NB4 (cell line): ENCODE data around the gene MYLK.

ENCODE experiments used
- DNase-seq: peaks from one replicate; pipeline ENCODE4 v3.0.0; 2010; ENCODE audit warnings: low read depth
- H3K4me3 ChIP-seq: one replicate; pipeline ENCODE4 v1.5.1; 2011; ENCODE audit warnings: mild to moderate bottlenecking, low read depth, low read length, moderate library complexity
- MYC ChIP-seq: IDR thresholded peaks from 2 replicates; pipeline ENCODE4 v1.6.1; 2011; ENCODE audit warnings: low read depth, low read length
- POLR2A ChIP-seq: IDR thresholded peaks from 2 replicates; pipeline ENCODE4 v1.6.1; 2011; ENCODE audit warnings: mild to moderate bottlenecking; ENCODE audit not compliant: insufficient read length; ENCODE audit errors: extremely low read depth
- TF ChIP-seq, protein P1 (sequence below): IDR thresholded peaks from one replicate; pipeline ENCODE4 v1.5.1; 2012; ENCODE audit warnings: low read depth, low read length
- TF ChIP-seq, protein P2 (sequence below): IDR thresholded peaks from 2 replicates; pipeline ENCODE4 v1.6.1; 2011; ENCODE audit warnings: low read depth, low read length

The MYLK gene

DNA sequence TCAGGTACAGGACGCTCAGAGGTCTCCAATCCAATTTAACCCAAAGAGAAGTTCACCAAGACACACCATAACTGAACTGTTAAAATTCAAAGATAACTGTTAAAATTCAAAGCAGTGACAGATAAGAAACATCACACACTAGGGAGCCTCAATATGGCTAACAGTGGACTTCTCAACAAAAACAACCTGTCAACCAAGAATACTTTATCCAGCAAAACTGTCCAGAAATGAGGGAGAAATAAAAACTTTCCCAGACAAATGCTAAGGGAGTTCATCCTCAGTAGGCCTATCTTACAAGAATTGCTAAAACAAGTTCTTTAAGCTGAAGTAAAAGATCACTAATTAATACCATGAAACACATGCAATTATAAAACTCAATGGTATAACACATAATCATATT is 36.3 kb upstream of the MYLK start:
- DNase-seq = no peak
- no peak overlapping the region for H3K4me3 ChIP-seq
- TF ChIP-seq, protein P1, sequence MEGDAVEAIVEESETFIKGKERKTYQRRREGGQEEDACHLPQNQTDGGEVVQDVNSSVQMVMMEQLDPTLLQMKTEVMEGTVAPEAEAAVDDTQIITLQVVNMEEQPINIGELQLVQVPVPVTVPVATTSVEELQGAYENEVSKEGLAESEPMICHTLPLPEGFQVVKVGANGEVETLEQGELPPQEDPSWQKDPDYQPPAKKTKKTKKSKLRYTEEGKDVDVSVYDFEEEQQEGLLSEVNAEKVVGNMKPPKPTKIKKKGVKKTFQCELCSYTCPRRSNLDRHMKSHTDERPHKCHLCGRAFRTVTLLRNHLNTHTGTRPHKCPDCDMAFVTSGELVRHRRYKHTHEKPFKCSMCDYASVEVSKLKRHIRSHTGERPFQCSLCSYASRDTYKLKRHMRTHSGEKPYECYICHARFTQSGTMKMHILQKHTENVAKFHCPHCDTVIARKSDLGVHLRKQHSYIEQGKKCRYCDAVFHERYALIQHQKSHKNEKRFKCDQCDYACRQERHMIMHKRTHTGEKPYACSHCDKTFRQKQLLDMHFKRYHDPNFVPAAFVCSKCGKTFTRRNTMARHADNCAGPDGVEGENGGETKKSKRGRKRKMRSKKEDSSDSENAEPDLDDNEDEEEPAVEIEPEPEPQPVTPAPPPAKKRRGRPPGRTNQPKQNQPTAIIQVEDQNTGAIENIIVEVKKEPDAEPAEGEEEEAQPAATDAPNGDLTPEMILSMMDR = no peak
- TF ChIP-seq MYC = no peak
- TF ChIP-seq, protein P2, sequence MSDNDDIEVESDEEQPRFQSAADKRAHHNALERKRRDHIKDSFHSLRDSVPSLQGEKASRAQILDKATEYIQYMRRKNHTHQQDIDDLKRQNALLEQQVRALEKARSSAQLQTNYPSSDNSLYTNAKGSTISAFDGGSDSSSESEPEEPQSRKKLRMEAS = no peak
- no peak for TF ChIP-seq POLR2A

DNA sequence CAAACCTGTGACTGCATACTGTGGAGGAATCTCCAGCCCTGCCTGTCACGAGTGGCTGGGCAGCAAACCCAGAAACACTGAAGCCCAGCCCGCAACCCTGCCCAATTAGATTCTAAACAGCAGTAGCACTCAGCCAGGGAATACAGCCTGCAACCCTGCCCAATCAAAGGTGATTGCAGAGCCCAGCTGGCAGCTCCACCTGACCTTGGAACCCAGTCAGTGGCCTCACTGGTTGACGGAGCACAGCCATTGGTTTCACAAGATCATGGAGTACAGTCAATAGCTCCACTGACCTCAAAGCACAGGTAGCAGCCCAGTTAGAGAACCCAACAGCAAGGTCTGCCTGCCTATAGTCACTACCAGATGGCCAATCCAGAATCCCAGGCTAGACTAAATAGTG is 35.2 kb upstream of the MYLK start:
- no peak for DNase-seq
- H3K4me3 ChIP-seq = no peak overlapping the region
- TF ChIP-seq, protein P2 = no peak
- TF ChIP-seq MYC = no peak
- TF ChIP-seq POLR2A = no peak
- TF ChIP-seq, protein P1 = no peak

DNA sequence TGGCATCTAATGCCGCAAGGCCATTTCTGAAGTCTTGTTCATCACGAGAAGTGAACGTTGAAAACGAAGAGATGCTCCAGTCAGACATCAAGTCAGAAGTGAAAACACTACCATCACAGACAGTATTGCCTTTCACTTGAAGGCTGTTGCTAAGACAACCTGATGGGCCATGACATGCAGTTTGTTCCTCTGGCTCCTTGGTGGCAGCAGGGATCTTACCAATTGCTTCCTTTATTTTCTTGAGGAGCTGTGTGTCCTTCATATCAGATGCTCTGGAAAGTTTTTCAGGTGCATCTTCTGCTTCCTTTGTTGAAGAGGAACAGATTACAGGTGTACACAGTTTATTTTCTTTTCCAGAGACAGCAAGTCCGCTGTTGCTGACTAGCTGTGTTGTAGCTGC is 30.7 kb upstream of the MYLK start:
- TF ChIP-seq POLR2A = no peak
- TF ChIP-seq, protein P2 = no peak
- TF ChIP-seq, protein P1 = no peak
- no peak for TF ChIP-seq MYC
- H3K4me3 ChIP-seq = no peak overlapping the region
- peak; percentile 2 for DNase-seq

DNA sequence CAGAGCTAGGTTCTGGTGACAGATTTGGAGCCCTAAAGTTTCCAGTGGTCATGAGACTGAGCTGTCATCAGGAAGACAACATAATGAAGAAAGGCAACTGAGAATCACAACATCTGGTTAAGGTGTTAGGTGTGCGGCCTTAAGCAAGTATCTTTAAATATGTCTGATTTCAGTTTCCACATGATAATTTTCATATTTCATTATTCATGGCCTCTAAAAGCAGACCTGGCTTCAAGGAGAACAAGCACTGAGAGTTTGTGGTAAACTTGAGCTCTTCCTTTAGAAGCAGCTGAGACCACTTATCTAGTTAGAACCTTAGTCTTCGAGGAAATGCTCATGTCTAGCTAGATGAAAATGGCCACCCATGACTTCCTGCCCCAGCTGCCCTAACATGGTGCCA is 25.7 kb upstream of the MYLK start:
- H3K4me3 ChIP-seq = no peak overlapping the region
- TF ChIP-seq, protein P2 = no peak
- TF ChIP-seq POLR2A = no peak
- no peak for TF ChIP-seq MYC
- TF ChIP-seq, protein P1 = no peak
- no peak for DNase-seq

DNA sequence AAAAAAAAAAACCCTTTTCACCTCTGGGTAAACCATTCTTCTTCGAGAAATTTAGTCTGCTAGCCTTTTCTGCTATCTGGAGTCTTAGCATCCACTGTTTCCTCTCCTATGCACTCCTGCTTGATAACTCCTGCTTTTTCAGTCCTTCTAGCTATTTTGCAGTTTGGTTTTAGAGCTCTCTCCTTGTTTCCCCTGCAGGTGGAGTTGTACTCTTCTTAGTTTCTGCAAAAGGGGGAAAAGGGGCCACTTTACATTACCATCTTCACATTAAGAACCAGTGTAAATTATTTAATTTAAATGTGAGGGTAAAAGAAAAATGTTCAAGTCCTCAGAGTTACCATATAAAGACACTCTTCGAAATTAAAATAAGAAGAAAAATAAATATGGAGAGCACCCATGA is 23.6 kb upstream of the MYLK start:
- DNase-seq = peak; percentile 7
- H3K4me3 ChIP-seq = no peak overlapping the region
- no peak for TF ChIP-seq MYC
- TF ChIP-seq, protein P1 = peak; percentile 2

DNA sequence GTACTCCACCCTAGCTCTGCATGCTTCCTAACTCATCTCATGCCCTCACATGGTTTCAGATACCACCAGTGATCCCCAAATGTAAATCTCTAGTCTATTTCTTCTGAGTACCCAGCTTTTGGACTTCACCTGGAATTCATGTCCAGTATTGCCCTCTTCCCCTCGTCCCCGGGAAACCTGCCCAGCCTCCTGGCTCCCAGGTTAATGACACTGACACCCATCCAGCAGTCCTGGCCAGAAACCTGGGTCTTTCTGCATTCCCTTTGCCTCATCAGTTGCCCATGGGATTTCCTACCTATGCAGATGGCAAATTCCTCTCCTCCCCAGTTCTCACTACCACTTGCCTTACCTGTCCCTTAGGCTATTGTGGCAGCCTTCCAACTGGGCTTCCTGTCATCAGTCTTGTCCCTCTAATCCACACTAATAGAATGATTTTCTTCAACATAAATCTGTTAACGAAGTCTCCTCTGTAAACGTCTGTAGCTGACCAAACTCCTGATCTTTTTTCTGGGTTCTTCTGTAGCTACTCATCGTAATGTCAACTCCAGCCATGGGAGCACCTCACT is 15.3 kb upstream of the MYLK start:
- no peak overlapping the region for H3K4me3 ChIP-seq
- TF ChIP-seq POLR2A (no peak), MYC (no peak)
- TF ChIP-seq, protein P2 = no peak
- TF ChIP-seq, protein P1 = no peak
- no peak for DNase-seq
